ENCODE results near the gene ADD2. TPM values are rescaled to one million over a fixed set of nuclear protein-coding genes. Genes with fewer than 3 reads are reported as not detected.
A peak's percentile ranks its signal among the peaks of the same experiment; 100 is the strongest.

ADD2 gene
- total RNA-seq, 1 donor from 2014 or later, result 0.56 TPM

GRCh38 chr2:70785137-70785911 lies 17.3 kb upstream of the ADD2 start:
- ATAC-seq, result peak; percentile 54

GRCh38 chr2:70784320-70784719 lies 16.3 kb upstream of the ADD2 start:
- ATAC-seq, result no peak

- peak; percentile 64 for ATAC-seq
These were observed 12.0 kb upstream of the ADD2 start for GRCh38 chr2:70779911-70780545.

GRCh38 chr2:70779491-70779890 lies 11.5 kb upstream of the ADD2 start:
- no peak for ATAC-seq

- ATAC-seq, result no peak
These were observed 10.7 kb upstream of the ADD2 start for GRCh38 chr2:70778676-70779075.

GRCh38 chr2:70777450-70777849 lies 9.4 kb upstream of the ADD2 start:
- ATAC-seq, result no peak

- ATAC-seq, result no peak
These were observed 8.3 kb upstream of the ADD2 start for GRCh38 chr2:70776266-70776665.

GRCh38 chr2:70775141-70775540 lies 7.1 kb upstream of the ADD2 start:
- no peak for ATAC-seq

GRCh38 chr2:70772486-70773155 lies 4.6 kb upstream of the ADD2 start:
- ATAC-seq, result no peak

GRCh38 chr2:70771446-70771845 lies 3.4 kb upstream of the ADD2 start:
- no peak for ATAC-seq

GRCh38 chr2:70769450-70769849 lies 1.4 kb upstream of the ADD2 start:
- ATAC-seq, result no peak

- no peak for ATAC-seq
These were observed 638 bp upstream of the ADD2 start for GRCh38 chr2:70768590-70769085.

- ATAC-seq, result peak; percentile 25
These were observed 811 bp downstream of the ADD2 start for GRCh38 chr2:70767079-70767698.

GRCh38 chr2:70766357-70767078 lies 1.5 kb downstream of the ADD2 start:
- ATAC-seq, result no peak

- ATAC-seq, result no peak
These were observed 2.5 kb downstream of the ADD2 start for GRCh38 chr2:70765507-70765906.

- ATAC-seq, result no peak
These were observed 8.6 kb downstream of the ADD2 start for GRCh38 chr2:70759446-70759845.

GRCh38 chr2:70757966-70758365 lies 10.0 kb downstream of the ADD2 start:
- ATAC-seq, result no peak

- ATAC-seq, result no peak
These were observed 10.6 kb downstream of the ADD2 start for GRCh38 chr2:70757360-70757759.

- ATAC-seq, result no peak
These were observed 11.9 kb downstream of the ADD2 start for GRCh38 chr2:70756128-70756527.

- no peak for ATAC-seq
These were observed 14.1 kb downstream of the ADD2 start for GRCh38 chr2:70753902-70754301.

- ATAC-seq, result no peak
These were observed 15.0 kb downstream of the ADD2 start for GRCh38 chr2:70753031-70753430.

GRCh38 chr2:70752396-70752795 lies 15.6 kb downstream of the ADD2 start:
- no peak for ATAC-seq
